Ishikawa (cell line): ENCODE measurements around the gene SLC36A1.

Experiments used
- CEBPB ChIP-seq: IDR thresholded peaks from 2 replicates; pipeline ENCODE4 v1.6.1; 2012
- CREB1 ChIP-seq: IDR thresholded peaks from 2 replicates; pipeline ENCODE4 v1.6.1; 2012; ENCODE audit warnings: low read depth
- EGR1 ChIP-seq: IDR thresholded peaks from 2 replicates; pipeline ENCODE4 v1.6.1; 2012
- EP300 ChIP-seq: IDR thresholded peaks from 2 replicates; pipeline ENCODE4 v1.6.1; 2012; ENCODE audit warnings: borderline replicate concordance
- FOXM1 ChIP-seq: IDR thresholded peaks from 2 replicates; pipeline ENCODE4 v1.6.1; 2012; ENCODE audit warnings: low read depth, borderline replicate concordance
- NFIC ChIP-seq: IDR thresholded peaks from 2 replicates; pipeline ENCODE4 v1.6.1; 2012
- RAD21 ChIP-seq: IDR thresholded peaks from 2 replicates; pipeline ENCODE4 v1.6.1; 2012; ENCODE audit warnings: low read depth
- TAF1 ChIP-seq: IDR thresholded peaks from 2 replicates; pipeline ENCODE4 v1.6.1; 2012; ENCODE audit warnings: low read depth, mild to moderate bottlenecking
- TCF12 ChIP-seq: IDR thresholded peaks from 2 replicates; pipeline ENCODE4 v1.6.1; 2012; ENCODE audit warnings: low read depth
- TEAD4 ChIP-seq: IDR thresholded peaks from 2 replicates; pipeline ENCODE4 v1.6.1; 2012
- YY1 ChIP-seq: IDR thresholded peaks from 2 replicates; pipeline ENCODE4 v1.6.1; 2012; ENCODE audit warnings: low read depth
- ZBTB7A ChIP-seq: IDR thresholded peaks from 2 replicates; pipeline ENCODE4 v1.6.1; 2012; ENCODE audit warnings: low read depth
- TF ChIP-seq, protein P1 (sequence below): IDR thresholded peaks from 2 replicates; pipeline ENCODE4 v1.6.1; 2012
- TF ChIP-seq, protein P2 (sequence below): IDR thresholded peaks from 2 replicates; pipeline ENCODE4 v1.6.1; 2012
- TF ChIP-seq, protein P3 (sequence below): IDR thresholded peaks from 2 replicates; pipeline ENCODE4 v1.6.1; 2012; ENCODE audit warnings: low read depth, mild to moderate bottlenecking

Gene SLC36A1

DNA sequence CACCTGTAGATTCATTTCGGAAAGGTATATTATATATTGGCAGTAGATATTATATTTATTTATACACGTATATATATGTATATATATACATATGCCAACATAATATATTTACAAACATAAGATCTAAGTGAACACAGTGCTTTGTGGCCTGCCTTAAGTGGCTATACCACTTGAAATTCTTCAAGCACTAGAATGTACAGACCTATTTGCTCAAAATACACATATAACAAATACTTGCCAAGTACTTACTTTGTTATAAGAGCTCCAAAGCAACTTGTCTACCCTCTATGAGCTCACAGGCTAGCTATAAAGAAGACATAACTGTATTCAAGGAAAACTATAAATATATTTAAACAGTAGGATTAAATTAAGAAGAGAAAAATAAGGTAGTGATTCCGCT, 33.6 kb upstream of the SLC36A1 start:
- no peak for TF ChIP-seq TAF1
- no peak for TF ChIP-seq EGR1
- TF ChIP-seq EP300 = no peak
- no peak for TF ChIP-seq RAD21
- TF ChIP-seq CREB1 = no peak
- TF ChIP-seq, protein P1, sequence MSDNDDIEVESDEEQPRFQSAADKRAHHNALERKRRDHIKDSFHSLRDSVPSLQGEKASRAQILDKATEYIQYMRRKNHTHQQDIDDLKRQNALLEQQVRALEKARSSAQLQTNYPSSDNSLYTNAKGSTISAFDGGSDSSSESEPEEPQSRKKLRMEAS = no peak
- TF ChIP-seq TEAD4 = no peak
- no peak for TF ChIP-seq NFIC
- no peak for TF ChIP-seq TCF12

DNA sequence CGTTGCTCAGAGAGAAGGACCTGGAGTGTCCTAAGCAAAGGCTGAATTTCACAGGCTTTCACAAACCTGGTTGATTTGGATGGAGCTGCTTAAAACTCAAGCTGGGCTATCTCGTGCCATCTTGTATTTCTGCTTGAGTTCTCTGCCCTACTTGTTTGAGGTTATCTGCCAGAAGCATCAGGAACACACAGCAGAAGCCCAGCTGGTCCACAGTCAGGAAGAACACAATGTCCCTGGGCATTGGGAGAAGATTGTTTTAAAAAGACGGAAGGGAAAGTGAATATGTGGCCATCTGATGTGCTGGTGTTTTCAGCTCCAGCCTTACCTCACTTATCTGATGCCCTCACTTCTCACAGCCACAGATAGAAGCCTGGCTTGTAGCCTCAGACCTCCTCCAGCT, 32.9 kb upstream of the SLC36A1 start:
- TF ChIP-seq, protein P2, sequence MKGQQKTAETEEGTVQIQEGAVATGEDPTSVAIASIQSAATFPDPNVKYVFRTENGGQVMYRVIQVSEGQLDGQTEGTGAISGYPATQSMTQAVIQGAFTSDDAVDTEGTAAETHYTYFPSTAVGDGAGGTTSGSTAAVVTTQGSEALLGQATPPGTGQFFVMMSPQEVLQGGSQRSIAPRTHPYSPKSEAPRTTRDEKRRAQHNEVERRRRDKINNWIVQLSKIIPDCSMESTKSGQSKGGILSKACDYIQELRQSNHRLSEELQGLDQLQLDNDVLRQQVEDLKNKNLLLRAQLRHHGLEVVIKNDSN = no peak
- TF ChIP-seq EP300 = no peak
- no peak for TF ChIP-seq YY1
- no peak for TF ChIP-seq RAD21
- TF ChIP-seq CEBPB = no peak
- TF ChIP-seq, protein P1 = no peak
- TF ChIP-seq CREB1 = no peak
- TF ChIP-seq FOXM1 = no peak
- TF ChIP-seq, protein P3, sequence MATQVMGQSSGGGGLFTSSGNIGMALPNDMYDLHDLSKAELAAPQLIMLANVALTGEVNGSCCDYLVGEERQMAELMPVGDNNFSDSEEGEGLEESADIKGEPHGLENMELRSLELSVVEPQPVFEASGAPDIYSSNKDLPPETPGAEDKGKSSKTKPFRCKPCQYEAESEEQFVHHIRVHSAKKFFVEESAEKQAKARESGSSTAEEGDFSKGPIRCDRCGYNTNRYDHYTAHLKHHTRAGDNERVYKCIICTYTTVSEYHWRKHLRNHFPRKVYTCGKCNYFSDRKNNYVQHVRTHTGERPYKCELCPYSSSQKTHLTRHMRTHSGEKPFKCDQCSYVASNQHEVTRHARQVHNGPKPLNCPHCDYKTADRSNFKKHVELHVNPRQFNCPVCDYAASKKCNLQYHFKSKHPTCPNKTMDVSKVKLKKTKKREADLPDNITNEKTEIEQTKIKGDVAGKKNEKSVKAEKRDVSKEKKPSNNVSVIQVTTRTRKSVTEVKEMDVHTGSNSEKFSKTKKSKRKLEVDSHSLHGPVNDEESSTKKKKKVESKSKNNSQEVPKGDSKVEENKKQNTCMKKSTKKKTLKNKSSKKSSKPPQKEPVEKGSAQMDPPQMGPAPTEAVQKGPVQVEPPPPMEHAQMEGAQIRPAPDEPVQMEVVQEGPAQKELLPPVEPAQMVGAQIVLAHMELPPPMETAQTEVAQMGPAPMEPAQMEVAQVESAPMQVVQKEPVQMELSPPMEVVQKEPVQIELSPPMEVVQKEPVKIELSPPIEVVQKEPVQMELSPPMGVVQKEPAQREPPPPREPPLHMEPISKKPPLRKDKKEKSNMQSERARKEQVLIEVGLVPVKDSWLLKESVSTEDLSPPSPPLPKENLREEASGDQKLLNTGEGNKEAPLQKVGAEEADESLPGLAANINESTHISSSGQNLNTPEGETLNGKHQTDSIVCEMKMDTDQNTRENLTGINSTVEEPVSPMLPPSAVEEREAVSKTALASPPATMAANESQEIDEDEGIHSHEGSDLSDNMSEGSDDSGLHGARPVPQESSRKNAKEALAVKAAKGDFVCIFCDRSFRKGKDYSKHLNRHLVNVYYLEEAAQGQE = no peak
- TF ChIP-seq ZBTB7A = no peak
- TF ChIP-seq TEAD4 = no peak
- no peak for TF ChIP-seq NFIC
- TF ChIP-seq TAF1 = no peak
- TF ChIP-seq EGR1 = no peak
- no peak for TF ChIP-seq TCF12

DNA sequence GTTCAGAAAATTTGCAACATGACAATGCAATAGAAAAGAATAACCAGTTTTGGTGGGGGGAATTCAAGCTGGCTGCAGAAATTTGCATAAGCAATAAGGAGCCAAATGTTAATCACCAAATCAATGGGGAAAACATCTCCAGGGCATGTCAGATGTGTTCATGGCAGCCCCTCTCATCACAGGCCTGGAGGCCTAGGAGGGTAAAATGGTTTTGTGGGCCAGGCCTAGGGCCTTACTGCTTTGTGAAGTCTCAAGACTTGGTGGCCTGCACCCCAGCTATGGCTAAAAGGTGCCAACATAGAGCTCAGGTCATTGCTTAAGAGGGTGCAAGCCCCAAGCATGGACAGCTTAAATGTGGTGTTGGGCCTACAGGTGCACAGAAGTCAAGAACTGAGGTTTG, 29.7 kb upstream of the SLC36A1 start:
- no peak for TF ChIP-seq TAF1
- TF ChIP-seq, protein P2 = no peak
- no peak for TF ChIP-seq TEAD4
- TF ChIP-seq RAD21 = no peak
- TF ChIP-seq FOXM1 = no peak
- TF ChIP-seq, protein P1 = no peak
- TF ChIP-seq EP300 = no peak
- no peak for TF ChIP-seq NFIC
- TF ChIP-seq, protein P3 = no peak
- TF ChIP-seq EGR1 = no peak
- TF ChIP-seq YY1 = no peak
- no peak for TF ChIP-seq CEBPB
- no peak for TF ChIP-seq CREB1
- no peak for TF ChIP-seq ZBTB7A
- no peak for TF ChIP-seq TCF12

DNA sequence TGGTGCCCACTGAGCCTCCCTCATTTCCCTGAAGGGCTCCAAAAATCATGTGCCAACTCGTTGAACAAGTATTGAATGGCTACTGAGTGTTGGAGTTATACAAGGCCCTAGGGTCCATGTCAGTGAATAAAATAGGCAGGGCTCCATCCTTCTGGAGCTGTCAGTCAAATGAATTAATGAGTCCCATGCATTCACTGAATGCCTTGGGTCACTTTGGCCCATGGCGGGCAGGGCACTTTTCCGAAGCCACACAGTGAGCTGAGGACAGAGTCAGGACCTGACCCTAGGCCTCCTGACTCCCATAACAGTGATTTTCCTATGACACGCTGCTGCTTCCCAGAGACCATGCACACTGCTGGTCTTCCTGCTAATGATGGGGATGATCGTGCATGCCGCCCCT, 27.3 kb upstream of the SLC36A1 start:
- TF ChIP-seq TCF12 = no peak
- TF ChIP-seq, protein P2 = no peak
- TF ChIP-seq RAD21 = no peak
- TF ChIP-seq FOXM1 = no peak
- no peak for TF ChIP-seq EGR1
- no peak for TF ChIP-seq NFIC
- no peak for TF ChIP-seq CEBPB
- no peak for TF ChIP-seq ZBTB7A
- no peak for TF ChIP-seq TEAD4
- TF ChIP-seq CREB1 = no peak
- TF ChIP-seq, protein P1 = no peak
- no peak for TF ChIP-seq TAF1
- TF ChIP-seq YY1 = no peak
- TF ChIP-seq, protein P3 = no peak
- TF ChIP-seq EP300 = no peak
